K562 (cell line): ENCODE data around the gene MTMR12. TPM values are rescaled to one million over a fixed set of nuclear protein-coding genes. Genes with fewer than 3 reads are reported as not detected.
A peak's percentile ranks its signal among the peaks of the same experiment; 100 is the strongest.
"Not testable (repeated sequence)": the region's sequence is repeated elsewhere in the genome, so short reads cannot be mapped to it uniquely, and the experiment has no call there.

Source experiments
- ATAC-seq: fragments of 200-7000 bp; cut with Tn5 transposase; 3 replicates; pipeline ENCODE4 v1.9.1; 2020; ENCODE audit warnings: moderate library complexity
- BruUV-seq: library from RNA; stranded (reverse); fragments of 400-500 nt; replicated peaks from 2 replicates; lab custom pipeline; 2021; lab: Mats Ljungman, UMichigan
- CTCF ChIA-PET: fragments of 300-600 bp; formaldehyde crosslinking; extraction: SDS; loops from one replicate; lab custom pipeline; 2021; ENCODE audit warnings: low intra/inter-chr PET ratio; lab: Yijun Ruan, JAX
- POLR2A ChIA-PET: fragments of 300-600, 350-650 bp; sonication (Branson Sonifier 250); formaldehyde crosslinking; extraction: SDS; loops from one replicate; lab custom pipeline; 2021; ENCODE audit warnings: antibody characterized with exemption, inconsistent platforms; lab: Yijun Ruan, JAX
- DNase-seq, 4 experiments: peaks; one replicate each; pipeline versions ENCODE4 v3.0.0 to v3.0.0-alpha.2; 2011 to 2018; ENCODE audit warnings: low spot score in 3 of 4, mixed read lengths in 3 of 4; ENCODE audit errors: extremely low read depth in 1 of 4
- FAIRE-seq: peaks from 2 replicates; lab custom pipeline; 2011; peaks lifted over from hg19 to GRCh38; lab: Jason Lieb, UNC
- H2AFZ ChIP-seq: 2 replicates; pipeline ENCODE4 v1.6.0; 2011; ENCODE audit warnings: low read depth, low read length, control low read depth, inconsistent platforms
- H3K27ac ChIP-seq: fragments of 200-600 bp; 3 replicates; pipeline ENCODE4 v1.8.0; 2011; ENCODE audit warnings: low read depth, mild to moderate bottlenecking, control low read depth, inconsistent platforms, low read length, moderate library complexity, mixed read lengths; ENCODE audit errors: extremely low read depth
- H3K27me3 ChIP-seq, 2 experiments: fragments of 300-600 bp in 1 of 2; 2 replicates in 1 of 2; 3 replicates in 1 of 2; pipeline versions ENCODE4 v1.6.0 to v1.8.0; 2011; ENCODE audit warnings: inconsistent platforms in 2 of 2, low read length in 2 of 2, mild to moderate bottlenecking in 1 of 2, mixed read lengths in 1 of 2, moderate library complexity in 1 of 2; ENCODE audit not compliant: control insufficient read depth in 2 of 2, insufficient read depth in 2 of 2
- H3K36me3 ChIP-seq: fragments of 300-600 bp; 3 replicates; pipeline ENCODE4 v1.8.0; 2011; ENCODE audit warnings: mild to moderate bottlenecking, low read length, inconsistent platforms; ENCODE audit not compliant: control insufficient read depth, insufficient read depth
- H3K4me1 ChIP-seq, 2 experiments: fragments of 200-600 bp in 1 of 2; replicated peaks in 1 of 2; 2 replicates in 1 of 2; 3 replicates in 1 of 2; pipeline versions ENCODE4 v1.5.1 to v1.8.0; 2011; ENCODE audit warnings: inconsistent platforms in 2 of 2, low read length in 2 of 2, mild to moderate bottlenecking in 1 of 2, mixed read lengths in 1 of 2, moderate library complexity in 1 of 2; ENCODE audit not compliant: control insufficient read depth in 2 of 2, insufficient read depth in 2 of 2
- H3K4me2 ChIP-seq: 2 replicates; pipeline ENCODE4 v1.6.1; 2011; ENCODE audit warnings: low read length, control low read depth, inconsistent platforms, mixed read lengths; ENCODE audit not compliant: insufficient read depth
- H3K4me3 ChIP-seq: fragments of 200-600 bp; sonication (generic), shearing (Covaris generic); 2 replicates; pipeline ENCODE4 v1.5.1; 2016; ENCODE audit warnings: control low read depth, inconsistent platforms
- H3K79me2 ChIP-seq: fragments of 200-600 bp; 3 replicates; pipeline ENCODE4 v1.8.0; 2011; ENCODE audit warnings: low read length, inconsistent platforms; ENCODE audit not compliant: control insufficient read depth, insufficient read depth
- H3K9ac ChIP-seq, 2 experiments: 2 replicates each; pipeline versions ENCODE4 v1.6.0 to v1.6.1; 2011; ENCODE audit warnings: low read depth in 2 of 2, low read length in 2 of 2, control low read depth in 1 of 2, inconsistent platforms in 1 of 2, mild to moderate bottlenecking in 1 of 2, mixed read lengths in 1 of 2; ENCODE audit not compliant: insufficient read depth in 1 of 2
- H3K9me1 ChIP-seq: one replicate; pipeline ENCODE4 v1.6.0; 2011; ENCODE audit warnings: inconsistent platforms, mild to moderate bottlenecking, low read length, moderate library complexity; ENCODE audit not compliant: control insufficient read depth, insufficient read depth
- H3K9me3 ChIP-seq: replicated peaks from 2 replicates; pipeline ENCODE4 v1.5.1; 2011; ENCODE audit warnings: low read depth, low read length, inconsistent platforms; ENCODE audit not compliant: control insufficient read depth, insufficient read depth
- H4K20me1 ChIP-seq: replicated peaks from 2 replicates; pipeline ENCODE4 v1.6.1; 2011; ENCODE audit warnings: low read length, inconsistent platforms, mixed read lengths; ENCODE audit not compliant: control insufficient read depth, insufficient read depth
- C11orf30 ChIP-seq: fragments of 450-650 bp; IDR thresholded peaks from 2 replicates; pipeline ENCODE4 v1.6.1; 2016; ENCODE audit warnings: low read depth, mild to moderate bottlenecking
- CHCHD3 ChIP-seq: fragments of 250-450 bp; sonication (Bioruptor Pico); IDR thresholded peaks from 2 replicates; pipeline ENCODE4 v2.1.2; 2022; ENCODE audit warnings: mild to moderate bottlenecking
- ILF3 ChIP-seq: fragments of 450-650 bp; IDR thresholded peaks from 2 replicates; pipeline ENCODE4 v1.6.1; 2018; ENCODE audit warnings: antibody characterized with exemption, mild to moderate bottlenecking, moderate library complexity, borderline replicate concordance
- SPI1 ChIP-seq: IDR thresholded peaks from 2 replicates; pipeline ENCODE4 v1.6.1; 2011; ENCODE audit warnings: low read depth, low read length, control low read depth, borderline replicate concordance
- ZNF23 ChIP-seq: fragments of 250-450 bp; sonication (Bioruptor Pico); IDR thresholded peaks from 2 replicates; pipeline ENCODE4 v1.4.0; 2020; ENCODE audit warnings: mild to moderate bottlenecking
- ZNF316 ChIP-seq: fragments of 450-650 bp; IDR thresholded peaks from 2 replicates; pipeline ENCODE4 v1.6.1; 2016
- WGBS: fragments of 100-300 bp; shearing (Covaris generic); methylation state at CpG from one replicate; pipeline ENCODE4 v1.1.6; 2016; ENCODE audit warnings: low coverage, mixed read lengths; ENCODE audit not compliant: insufficient coverage; ENCODE audit errors: missing lambda C conversion rate; 5-methylcytosine and 5-hydroxymethylcytosine counted together
- in situ Hi-C: fragments of 300-500 bp; cut with MboI; formaldehyde crosslinking; loops from 4 replicates; pipeline ENCODE4 v1.15.0; 2018; ENCODE audit warnings: inconsistent platforms, mixed read lengths
- intact Hi-C: fragments of 100-400 bp; cut with micrococcal nuclease; formaldehyde crosslinking; loops from 2 replicates; pipeline ENCODE4 v1.14.2; 2022
- polyA plus RNA-seq, 8 experiments: library from polyadenylated mRNA; depleted of rRNA in 4 of 8; stranded (reverse) in 5 of 8; unstranded in 3 of 8; fragments of >200 nt; fragmentation: Nextera tagmentation in 2 of 8; fragmentation: Illumina TruSeq in 1 of 8; extraction: Ambion mirVana in 2 of 8; extraction: Trizol in 1 of 8; gene quantifications; 2 replicates each; pipeline versions ENCODE4 v1.2.1 to v1.2.3, GENCODE V29; 2011 to 2014; ENCODE audit warnings: inconsistent platforms in 1 of 8, missing spikeins in 1 of 8
- total RNA-seq, 7 experiments: library from RNA; depleted of rRNA in 6 of 7; stranded (reverse); fragments of >200 nt in 6 of 7; fragmentation: Illumina TruSeq in 2 of 7; extraction: Trizol in 2 of 7; gene quantifications; 2 replicates each; pipeline versions ENCODE4 v1.2.1 to v1.2.3, GENCODE V29; 2011 to 2021; ENCODE audit warnings: low replicate concordance in 1 of 7

MTMR12 gene
- total and polyA plus RNA-seq, 9 of the 15 experiments (the other 6 are each of a cell fraction or from before 2014, with no cell fraction given), result 4.0 to 28.7 (median 17.1) TPM

GRCh38 chr5:32210151-32210550, 102.6 kb downstream of the MTMR12 start:
- WGBS, result 41% methylated on average over 3 of the region's 3 CpGs
- ChIA-PET CTCF (no interaction called here), POLR2A (interaction anchor here (0.5 to 1.0 kb wide), 2 partner anchors 36 to 506 kb away, joined by 3 read pairs; partner anchors contain the start of gene GOLPH3)
- no peak overlapping the region for H3K4me2 ChIP-seq
- H3K79me2 ChIP-seq, result no peaks in the 10 kb centered on the region
- ATAC-seq, result no peak
- H3K27ac ChIP-seq, result no peak overlapping the region
- no peaks in the 10 kb centered on the region for H3K27me3 ChIP-seq
- H3K4me3 ChIP-seq, result no peak overlapping the region
- H2AFZ ChIP-seq, result no peak overlapping the region
- no peaks in the 10 kb centered on the region for H3K9me1 ChIP-seq
- BruUV-seq, result no TSS peak
- no peak for TF ChIP-seq CHCHD3 (CRISPR knock-in tag)
- no peak for TF ChIP-seq ZNF23 (CRISPR knock-in tag)
- no peak for TF ChIP-seq ILF3
- TF ChIP-seq ZNF316, result peak; percentile 19; the same call in 1 of the 2 replicates
- TF ChIP-seq C11orf30, result no peak
- TF ChIP-seq SPI1, result no peak
- no peaks in the 10 kb centered on the region for H3K9me3 ChIP-seq
- no peaks in the 10 kb centered on the region for H4K20me1 ChIP-seq
- H3K4me1 ChIP-seq, result peaks cover 0 to 3% of the 10 kb centered on the region in 2 experiments; a peak in 3 of 5 replicates
- H3K9ac ChIP-seq, result 0 out of 4 replicates have a peak overlapping the region, but pooled peaks of 1 of the 2 experiments have one; percentile 26
- no peak for FAIRE-seq
- in situ Hi-C loops, result no loop called here
- peak in 1 of 4 experiments; percentile 6 for DNase-seq
- intact Hi-C loops, result no loop called here
- no peaks in the 10 kb centered on the region for H3K36me3 ChIP-seq

GRCh38 chr5:32208837-32209236, 103.9 kb downstream of the MTMR12 start:
- H4K20me1 ChIP-seq, H3K79me2 ChIP-seq, H2AFZ ChIP-seq, intact Hi-C loops, H3K36me3 ChIP-seq, H3K27me3 ChIP-seq, BruUV-seq, FAIRE-seq, H3K9me1 ChIP-seq, DNase-seq, H3K4me2 ChIP-seq, H3K9ac ChIP-seq, H3K9me3 ChIP-seq, POLR2A ChIA-PET, ATAC-seq, CTCF ChIA-PET, H3K4me3 ChIP-seq, in situ Hi-C loops, H3K27ac ChIP-seq, H3K4me1 ChIP-seq: not testable (repeated sequence)
- WGBS, result 66% methylated on average over 4 of the region's 31 CpGs
